ENCODE results near the gene ARHGEF17. TPM values are rescaled to one million over a fixed set of nuclear protein-coding genes. Genes with fewer than 3 reads are reported as not detected.

Gene ARHGEF17
- total and polyA plus RNA-seq, 2 of the 8 experiments (the other 6 are each of a cell fraction or from before 2014, with no cell fraction given): 11.3 to 14.6 TPM

DNA sequence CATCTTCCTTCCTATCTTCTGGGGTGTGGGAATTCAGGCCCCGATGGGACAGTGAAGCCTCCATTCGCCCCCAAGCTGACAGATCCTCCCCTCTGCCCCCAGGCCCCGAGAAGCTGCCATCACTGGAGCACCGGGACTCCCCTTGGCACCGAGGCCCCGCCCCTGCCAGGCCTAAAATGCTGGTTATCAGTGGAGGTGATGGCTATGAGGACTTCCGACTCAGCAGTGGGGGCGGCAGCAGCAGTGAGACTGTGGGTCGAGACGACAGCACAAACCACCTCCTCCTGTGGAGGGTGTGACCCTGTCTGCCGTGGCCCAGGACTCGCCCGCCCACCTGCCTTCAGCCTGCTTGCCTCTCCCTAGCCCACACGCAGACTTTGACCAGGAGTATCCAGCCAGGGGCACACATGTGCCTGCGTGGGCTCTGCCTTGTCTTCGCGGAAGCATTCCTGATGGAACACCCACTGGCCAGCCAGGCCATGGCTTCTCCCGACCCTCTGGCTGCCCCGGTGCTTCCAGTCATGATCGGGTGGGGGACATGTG lies 59.5 kb downstream of the ARHGEF17 start:
- 94% methylated on average over 20 of the region's 20 CpGs; no CpG with 5 or more reads in 1 of the 2 experiments for WGBS, 2 experiments (ENCODE audit: extremely low coverage in 1 of 2, insufficient coverage in 1 of 2, insufficient read length in 1 of 2, insufficient replicate concordance in 2 of 2, low coverage in 1 of 2, low lambda C conversion rate in 2 of 2, missing lambda C conversion rate in 1 of 2)
- no peak for FAIRE-seq
- no peak for TF ChIP-seq KDM5A (IDR thresholded peaks at IDR 0.05; ENCODE audit: low read length)

More for the DNA sequence above, 59.5 kb downstream of the ARHGEF17 start:
- no peak overlapping the region for H2AK5ac ChIP-seq (ENCODE audit: low read depth, low read length)
- H2BK15ac ChIP-seq (ENCODE audit: low read length): no peak overlapping the region
- H2BK12ac ChIP-seq (ENCODE audit: low read depth, low read length): no peak overlapping the region
- ChIA-PET CTCF (ENCODE audit: partially characterized antibody) (interaction anchor here (35.5 to 59.1 kb wide), 2 partner anchors 8 to 17 kb away, joined by 1456 read pairs; partner anchors contain the start of gene RELT), POLR2A (ENCODE audit: partially characterized antibody) (no interaction called here)
- no peak overlapping the region for H3K4me3 ChIP-seq (ENCODE audit: extremely low read depth in 1 of 4, insufficient read depth in 2 of 4, low read depth in 3 of 4, low read length in 4 of 4)
- H3K27ac ChIP-seq (ENCODE audit: low read depth, low read length): no peak overlapping the region
- no peak overlapping the region for H4K91ac ChIP-seq (replicated peaks; ENCODE audit: insufficient read length, low read length)
- no peak overlapping the region for H2AFZ ChIP-seq (ENCODE audit: low read length)
- H2BK120ac ChIP-seq (replicated peaks; ENCODE audit: low read depth, low read length): no peak overlapping the region
- H3K14ac ChIP-seq (ENCODE audit: insufficient read length): no peak overlapping the region
- no peak overlapping the region; the same call in 1 of the 2 replicates for H4K8ac ChIP-seq (ENCODE audit: extremely low read depth, insufficient read depth, low read length)
- no peak for DNase-seq (ENCODE audit: low read depth in 1 of 2, low spot score in 2 of 2)
- no peaks in the 10 kb centered on the region for H3K79me1 ChIP-seq (ENCODE audit: low read depth, low read length)
- no peak overlapping the region for H3K9ac ChIP-seq (replicated peaks in 1 of 4; ENCODE audit: extremely low read depth in 1 of 4, low read depth in 3 of 4, low read length in 3 of 4)
- H3K27me3 ChIP-seq (replicated peaks in 1 of 4; ENCODE audit: control insufficient read depth in 3 of 4, extremely low read depth in 1 of 4, insufficient read depth in 3 of 4, low read length in 3 of 4): peaks cover 0 to 4% (median 2%) of the 10 kb centered on the region in 4 experiments; a peak in 4 of 7 replicates
- no peak overlapping the region for H3K4ac ChIP-seq (replicated peaks; ENCODE audit: insufficient read length, low read depth, low read length)
- no peaks in the 10 kb centered on the region for H3K36me3 ChIP-seq (ENCODE audit: control insufficient read depth in 2 of 4, insufficient read depth in 4 of 4, low read length in 3 of 4)
- peaks cover 0 to 2% (median under 1%) of the 10 kb centered on the region in 4 experiments; a peak in 4 of 7 replicates for H3K4me1 ChIP-seq (replicated peaks in 1 of 4; ENCODE audit: control insufficient read depth in 3 of 4, insufficient read depth in 4 of 4, low read length in 3 of 4)
- H3K23ac ChIP-seq (ENCODE audit: insufficient read length): no peak overlapping the region
- H3K79me2 ChIP-seq (ENCODE audit: control insufficient read depth in 1 of 2, insufficient read depth in 2 of 2, low read length in 2 of 2): no peaks in the 10 kb centered on the region
- H3K4me2 ChIP-seq (ENCODE audit: insufficient read depth in 1 of 2, low read depth in 2 of 2, low read length in 2 of 2): no peak overlapping the region
- H4K20me1 ChIP-seq (replicated peaks in 1 of 2; ENCODE audit: control insufficient read depth in 1 of 2, insufficient read depth in 2 of 2, low read length in 2 of 2): peaks cover 2 to 5% of the 10 kb centered on the region in 2 experiments
- no peaks in the 10 kb centered on the region for H3K9me3 ChIP-seq (ENCODE audit: insufficient read depth in 2 of 2, low read depth in 1 of 2, low read length in 1 of 2)
- H2BK5ac ChIP-seq (ENCODE audit: low read depth, low read length): no peak overlapping the region
- H3K56ac ChIP-seq (replicated peaks; ENCODE audit: insufficient read length, low read depth, low read length): no peak overlapping the region
- H2BK20ac ChIP-seq (ENCODE audit: low read length): no peak overlapping the region
- no peak overlapping the region for H3K18ac ChIP-seq (ENCODE audit: extremely low read depth, low read length)
- no peaks in the 10 kb centered on the region for H3K23me2 ChIP-seq (ENCODE audit: low read depth, low read length)
- no peak overlapping the region for H4K5ac ChIP-seq (ENCODE audit: insufficient read length, low read depth, low read length)

All from H1 (cell line).